ENCODE measurements around the gene NPBWR2. TPM values are rescaled to one million over a fixed set of nuclear protein-coding genes. Genes with fewer than 3 reads are reported as not detected.
"Not testable (repeated sequence)": the region's sequence is repeated elsewhere in the genome, so short reads cannot be mapped to it uniquely, and the experiment has no call there.

NPBWR2 gene
- polyA plus RNA-seq, 3 donors, result not detected

GRCh38 chr20:64145458-64146300 lies 38.3 kb upstream of the NPBWR2 start:
- 89 to 93% (median 92%) methylated on average over 17 of the region's 17 CpGs for WGBS, 3 donors
- no peak overlapping the region for H3K27ac ChIP-seq (ENCODE audit: low read depth, low read length)

- no peak overlapping the region for H3K27ac ChIP-seq (ENCODE audit: low read depth, low read length)
- 87 to 93% (median 89%) methylated on average over 8 of the region's 8 CpGs for WGBS, 3 donors
Observed at GRCh38 chr20:64144144-64144912, 37.0 kb upstream of the NPBWR2 start.

GRCh38 chr20:64143018-64143801 lies 35.8 kb upstream of the NPBWR2 start:
- WGBS, 3 donors, result 72 to 85% (median 75%) methylated on average over 14 of the region's 14 CpGs
- no peak overlapping the region for H3K27ac ChIP-seq (ENCODE audit: low read depth, low read length)

- no peak overlapping the region for H3K27ac ChIP-seq (ENCODE audit: low read depth, low read length)
- 30 to 37% (median 33%) methylated on average over 9 of the region's 9 CpGs for WGBS, 3 donors
Observed at GRCh38 chr20:64142590-64142989, 35.2 kb upstream of the NPBWR2 start.

- H3K27ac ChIP-seq (ENCODE audit: low read depth, low read length), result no peak overlapping the region
- 67 to 75% (median 71%) methylated on average over 10 of the region's 10 CpGs for WGBS, 3 donors
Observed at GRCh38 chr20:64140956-64141355, 33.6 kb upstream of the NPBWR2 start.

GRCh38 chr20:64140061-64140931 lies 32.9 kb upstream of the NPBWR2 start:
- no peak overlapping the region for H3K27ac ChIP-seq (ENCODE audit: low read depth, low read length)
- WGBS, 3 donors, result 73 to 82% (median 73%) methylated on average over 13 of the region's 13 CpGs

GRCh38 chr20:64139199-64140060 lies 32.1 kb upstream of the NPBWR2 start:
- no peak overlapping the region for H3K27ac ChIP-seq (ENCODE audit: low read depth, low read length)
- 74 to 84% (median 80%) methylated on average over 20 to 21 of the region's 21 CpGs for WGBS, 3 donors

GRCh38 chr20:64138276-64138815 lies 31.0 kb upstream of the NPBWR2 start:
- no peak overlapping the region for H3K27ac ChIP-seq (ENCODE audit: low read depth, low read length)
- WGBS, 3 donors, result 80 to 85% (median 84%) methylated on average over 18 of the region's 18 CpGs

GRCh38 chr20:64137598-64138031 lies 30.2 kb upstream of the NPBWR2 start:
- 62 to 76% (median 66%) methylated on average over 6 of the region's 6 CpGs for WGBS, 3 donors
- H3K27ac ChIP-seq (ENCODE audit: low read depth, low read length), result no peak overlapping the region

- 77 to 86% (median 80%) methylated on average over 31 to 32 of the region's 32 CpGs for WGBS, 3 donors
- no peak overlapping the region for H3K27ac ChIP-seq (ENCODE audit: low read depth, low read length)
Observed at GRCh38 chr20:64136004-64136710, 28.8 kb upstream of the NPBWR2 start.

- WGBS, 3 donors, result 70 to 73% (median 72%) methylated on average over 20 of the region's 20 CpGs
- not testable (repeated sequence) for H3K27ac ChIP-seq (ENCODE audit: low read depth, low read length)
Observed at GRCh38 chr20:64134744-64135143, 27.4 kb upstream of the NPBWR2 start.

- H3K27ac ChIP-seq (ENCODE audit: low read depth, low read length), result no peak overlapping the region
- WGBS, 3 donors, result 42 to 52% (median 47%) methylated on average over 8 of the region's 8 CpGs
Observed at GRCh38 chr20:64133951-64134407, 26.6 kb upstream of the NPBWR2 start.

GRCh38 chr20:64131406-64131805 lies 24.0 kb upstream of the NPBWR2 start:
- H3K27ac ChIP-seq (ENCODE audit: low read depth, low read length), result no peak overlapping the region
- WGBS, 3 donors, result 47 to 87% (median 84%) methylated on average over 4 of the region's 4 CpGs

- H3K27ac ChIP-seq (ENCODE audit: low read depth, low read length), result no peak overlapping the region
- 78 to 89% (median 83%) methylated on average over 10 of the region's 10 CpGs for WGBS, 3 donors
Observed at GRCh38 chr20:64130876-64131275, 23.5 kb upstream of the NPBWR2 start.

GRCh38 chr20:64130271-64130670 lies 22.9 kb upstream of the NPBWR2 start:
- WGBS, 3 donors, result 46 to 69% (median 49%) methylated on average over 5 of the region's 5 CpGs
- no peak overlapping the region for H3K27ac ChIP-seq (ENCODE audit: low read depth, low read length)

GRCh38 chr20:64129146-64129782 lies 21.9 kb upstream of the NPBWR2 start:
- H3K27ac ChIP-seq (ENCODE audit: low read depth, low read length), result no peak overlapping the region
- 79 to 85% (median 82%) methylated on average over 11 of the region's 11 CpGs for WGBS, 3 donors

Data from adipose tissue (tissue), 3 donors.